HL-60 (cell line): ENCODE results near the gene PCGF3.

Experiments used
- DNase-seq, 2 experiments: peaks; one replicate each; pipeline ENCODE4 v3.0.0-alpha.2; 2010 to 2020; ENCODE audit warnings: low read depth in 1 of 2, low spot score in 1 of 2
- H3K27ac ChIP-seq: fragments of 250-450 bp; sonication (Bioruptor Pico); replicated peaks from 2 replicates; pipeline ENCODE4 v1.5.1; 2020; ENCODE audit warnings: mild to moderate bottlenecking, moderate library complexity
- H3K27me3 ChIP-seq: fragments of 250-450 bp; sonication (Bioruptor Pico); 2 replicates; pipeline ENCODE4 v1.5.1; 2021; ENCODE audit warnings: mild to moderate bottlenecking, moderate library complexity; ENCODE audit not compliant: insufficient read depth, poor library complexity, severe bottlenecking
- H3K4me3 ChIP-seq: replicated peaks from 2 replicates; pipeline ENCODE4 v1.5.1; 2011; ENCODE audit warnings: mild to moderate bottlenecking, control low read depth, low read length; ENCODE audit not compliant: insufficient read depth
- GABPA ChIP-seq: IDR thresholded peaks from 2 replicates; pipeline ENCODE4 v1.6.1; 2012; ENCODE audit warnings: low read depth
- POLR2AphosphoS5 ChIP-seq: IDR thresholded peaks from 2 replicates; pipeline ENCODE4 v1.6.1; 2012; ENCODE audit warnings: low read depth
- SPI1 ChIP-seq: IDR thresholded peaks from 2 replicates; pipeline ENCODE4 v1.6.1; 2012; ENCODE audit warnings: low read depth, mild to moderate bottlenecking, borderline replicate concordance
- TF ChIP-seq, protein P1 (sequence below): IDR thresholded peaks from 2 replicates; pipeline ENCODE4 v1.6.1; 2012; ENCODE audit warnings: low read depth; ENCODE audit not compliant: insufficient replicate concordance
- TF ChIP-seq, protein P2 (sequence below): IDR thresholded peaks from one replicate; pipeline ENCODE4 v1.5.1; 2011; ENCODE audit warnings: low read length, control low read depth, inconsistent platforms; ENCODE audit not compliant: insufficient read depth

The PCGF3 gene

DNA sequence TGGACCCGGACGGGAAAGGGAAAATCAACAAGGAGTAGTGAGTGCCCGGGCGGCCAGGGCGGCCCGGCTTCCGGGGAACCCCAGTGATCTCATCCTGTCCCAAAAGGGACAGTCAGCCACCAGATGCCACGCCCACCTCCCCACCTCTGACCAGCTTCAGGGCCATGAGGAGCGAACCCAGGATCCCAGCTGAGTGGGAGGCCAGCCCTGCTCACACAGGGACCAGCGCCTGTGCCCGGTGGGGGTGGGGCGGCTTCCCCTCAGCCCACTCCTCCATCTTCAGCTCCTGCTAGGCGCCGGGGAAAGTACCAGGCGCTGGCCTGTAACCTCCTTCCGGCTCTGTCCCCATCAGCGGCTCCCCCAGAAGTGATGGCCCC, 25.1 kb upstream of the PCGF3 start:
- no peak overlapping the region for H3K27ac ChIP-seq
- TF ChIP-seq SPI1 = no peak
- no peak for TF ChIP-seq POLR2AphosphoS5
- TF ChIP-seq GABPA = no peak
- TF ChIP-seq, protein P1, sequence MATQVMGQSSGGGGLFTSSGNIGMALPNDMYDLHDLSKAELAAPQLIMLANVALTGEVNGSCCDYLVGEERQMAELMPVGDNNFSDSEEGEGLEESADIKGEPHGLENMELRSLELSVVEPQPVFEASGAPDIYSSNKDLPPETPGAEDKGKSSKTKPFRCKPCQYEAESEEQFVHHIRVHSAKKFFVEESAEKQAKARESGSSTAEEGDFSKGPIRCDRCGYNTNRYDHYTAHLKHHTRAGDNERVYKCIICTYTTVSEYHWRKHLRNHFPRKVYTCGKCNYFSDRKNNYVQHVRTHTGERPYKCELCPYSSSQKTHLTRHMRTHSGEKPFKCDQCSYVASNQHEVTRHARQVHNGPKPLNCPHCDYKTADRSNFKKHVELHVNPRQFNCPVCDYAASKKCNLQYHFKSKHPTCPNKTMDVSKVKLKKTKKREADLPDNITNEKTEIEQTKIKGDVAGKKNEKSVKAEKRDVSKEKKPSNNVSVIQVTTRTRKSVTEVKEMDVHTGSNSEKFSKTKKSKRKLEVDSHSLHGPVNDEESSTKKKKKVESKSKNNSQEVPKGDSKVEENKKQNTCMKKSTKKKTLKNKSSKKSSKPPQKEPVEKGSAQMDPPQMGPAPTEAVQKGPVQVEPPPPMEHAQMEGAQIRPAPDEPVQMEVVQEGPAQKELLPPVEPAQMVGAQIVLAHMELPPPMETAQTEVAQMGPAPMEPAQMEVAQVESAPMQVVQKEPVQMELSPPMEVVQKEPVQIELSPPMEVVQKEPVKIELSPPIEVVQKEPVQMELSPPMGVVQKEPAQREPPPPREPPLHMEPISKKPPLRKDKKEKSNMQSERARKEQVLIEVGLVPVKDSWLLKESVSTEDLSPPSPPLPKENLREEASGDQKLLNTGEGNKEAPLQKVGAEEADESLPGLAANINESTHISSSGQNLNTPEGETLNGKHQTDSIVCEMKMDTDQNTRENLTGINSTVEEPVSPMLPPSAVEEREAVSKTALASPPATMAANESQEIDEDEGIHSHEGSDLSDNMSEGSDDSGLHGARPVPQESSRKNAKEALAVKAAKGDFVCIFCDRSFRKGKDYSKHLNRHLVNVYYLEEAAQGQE = no peak
- TF ChIP-seq, protein P2, sequence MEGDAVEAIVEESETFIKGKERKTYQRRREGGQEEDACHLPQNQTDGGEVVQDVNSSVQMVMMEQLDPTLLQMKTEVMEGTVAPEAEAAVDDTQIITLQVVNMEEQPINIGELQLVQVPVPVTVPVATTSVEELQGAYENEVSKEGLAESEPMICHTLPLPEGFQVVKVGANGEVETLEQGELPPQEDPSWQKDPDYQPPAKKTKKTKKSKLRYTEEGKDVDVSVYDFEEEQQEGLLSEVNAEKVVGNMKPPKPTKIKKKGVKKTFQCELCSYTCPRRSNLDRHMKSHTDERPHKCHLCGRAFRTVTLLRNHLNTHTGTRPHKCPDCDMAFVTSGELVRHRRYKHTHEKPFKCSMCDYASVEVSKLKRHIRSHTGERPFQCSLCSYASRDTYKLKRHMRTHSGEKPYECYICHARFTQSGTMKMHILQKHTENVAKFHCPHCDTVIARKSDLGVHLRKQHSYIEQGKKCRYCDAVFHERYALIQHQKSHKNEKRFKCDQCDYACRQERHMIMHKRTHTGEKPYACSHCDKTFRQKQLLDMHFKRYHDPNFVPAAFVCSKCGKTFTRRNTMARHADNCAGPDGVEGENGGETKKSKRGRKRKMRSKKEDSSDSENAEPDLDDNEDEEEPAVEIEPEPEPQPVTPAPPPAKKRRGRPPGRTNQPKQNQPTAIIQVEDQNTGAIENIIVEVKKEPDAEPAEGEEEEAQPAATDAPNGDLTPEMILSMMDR = no peak

DNA sequence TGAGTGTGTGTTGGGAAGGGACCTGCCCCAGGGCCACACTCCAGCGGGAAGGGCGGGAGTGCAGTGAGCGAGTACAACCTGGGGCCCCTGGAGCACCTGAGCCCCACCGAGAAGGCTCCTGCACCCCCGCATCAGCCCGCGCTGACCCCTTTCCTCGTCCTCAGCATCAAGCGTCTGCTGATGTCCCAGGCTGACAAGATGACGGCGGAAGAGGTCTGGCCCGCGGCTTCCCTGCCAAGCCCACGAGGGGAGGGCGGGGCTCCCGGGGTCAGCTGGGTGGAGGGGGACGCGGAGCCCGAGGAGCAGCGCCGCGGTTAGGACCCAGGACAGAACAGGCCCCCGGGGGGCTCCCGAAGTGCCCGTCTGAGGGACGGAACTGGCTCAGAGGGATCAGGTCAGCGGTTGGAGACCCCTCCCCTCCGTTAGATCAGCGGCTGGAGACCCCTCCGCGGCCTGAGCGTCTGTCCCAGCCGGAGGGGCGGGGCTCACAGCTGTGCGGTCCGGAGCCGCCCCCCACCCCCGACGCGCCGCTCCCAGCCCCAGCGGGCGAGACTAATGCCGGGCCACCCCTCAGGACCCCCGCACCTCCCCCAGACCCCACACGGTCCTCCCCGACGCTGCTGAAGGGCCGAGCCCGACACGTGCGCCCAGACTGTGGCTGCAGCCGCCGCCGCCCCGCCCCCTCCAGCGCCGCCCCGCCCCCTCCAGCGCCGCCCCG, 24.5 kb upstream of the PCGF3 start:
- no peak for TF ChIP-seq POLR2AphosphoS5
- TF ChIP-seq, protein P1 = no peak
- TF ChIP-seq, protein P2 = no peak
- no peak for TF ChIP-seq SPI1
- no peak for TF ChIP-seq GABPA
- DNase-seq = peak in 1 of 2 experiments; percentile 13

More for the DNA sequence above, 25.1 kb upstream of the PCGF3 start:
- DNase-seq = no peak
- Histone ChIP-seq H3K4me3 (no peak overlapping the region), H3K27me3 (peaks cover 3% of the 10 kb centered on the region)

DNA sequence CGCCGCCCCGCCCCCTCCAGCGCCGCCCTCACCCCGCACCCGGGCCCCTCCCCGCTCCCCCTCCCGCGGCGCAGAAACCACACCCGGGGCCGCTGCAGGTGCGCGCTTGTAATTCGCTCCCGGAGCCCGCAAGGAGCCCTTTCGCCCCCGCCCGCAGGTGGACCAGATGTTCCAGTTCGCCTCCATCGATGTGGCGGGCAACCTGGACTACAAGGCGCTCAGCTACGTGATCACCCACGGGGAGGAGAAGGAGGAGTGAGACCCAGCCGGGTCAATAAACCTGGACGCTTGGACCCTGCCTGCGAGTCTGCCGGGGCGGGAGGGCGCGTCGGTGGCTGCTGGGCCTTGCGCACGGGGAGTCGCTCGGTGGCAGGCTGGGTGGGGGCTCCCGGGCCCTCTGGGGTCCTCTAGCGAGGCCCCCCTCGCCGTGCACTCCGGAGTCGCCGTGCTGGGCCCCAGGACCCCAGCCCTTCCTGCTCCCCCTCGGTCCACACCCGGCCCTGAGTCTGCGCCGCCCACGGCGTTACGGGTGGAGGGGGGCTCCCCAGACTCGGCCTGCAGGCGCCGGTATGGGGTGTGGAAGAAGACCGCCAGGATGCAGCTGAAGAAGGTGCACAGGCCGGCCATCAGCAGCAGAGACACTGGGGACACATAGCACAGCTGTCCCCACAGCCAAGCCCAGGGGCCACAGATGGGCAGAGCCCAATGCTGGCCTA, 23.7 kb upstream of the PCGF3 start:
- peaks cover 3% of the 10 kb centered on the region for H3K27me3 ChIP-seq
- H3K27ac ChIP-seq = no peak overlapping the region
- no peak overlapping the region for H3K4me3 ChIP-seq
- TF ChIP-seq POLR2AphosphoS5 (no peak), GABPA (no peak), SPI1 (no peak)
- TF ChIP-seq, protein P1 = no peak
- TF ChIP-seq, protein P2 = no peak
- peak in 1 of 2 experiments; percentile 10 for DNase-seq

More for the DNA sequence above, 24.5 kb upstream of the PCGF3 start:
- Histone ChIP-seq H3K27me3 (peaks cover 3% of the 10 kb centered on the region), H3K4me3 (peak overlapping the region; percentile 27), H3K27ac (no peak overlapping the region)
